ENCODE results near the gene SCARB1.

The SCARB1 gene

DNA sequence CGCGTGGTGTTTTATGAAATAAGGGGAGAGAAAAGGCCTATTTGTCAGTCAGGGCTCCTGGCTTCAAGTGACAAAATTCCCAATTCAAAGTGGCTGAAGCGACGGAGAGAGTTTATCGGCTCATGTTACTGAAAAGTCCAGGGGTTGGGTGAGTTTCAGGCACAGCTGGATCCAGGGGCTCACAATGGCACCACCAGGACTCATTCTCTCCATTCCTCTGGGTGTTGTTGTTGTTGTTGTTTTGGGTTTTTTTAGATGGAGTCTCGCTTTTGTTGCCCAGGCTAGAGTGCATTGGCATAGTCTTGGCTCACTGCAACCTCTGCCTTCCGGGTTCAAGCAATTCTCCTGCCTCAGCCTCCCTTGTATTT is 119.4 kb downstream of the SCARB1 start:
- Histone ChIP-seq H3K27ac (ENCODE audit: low read depth, low read length, poor library complexity, severe bottlenecking) (no peak overlapping the region), H3K9me3 (ENCODE audit: low read length) (no peaks in the 10 kb centered on the region), H3K36me3 (ENCODE audit: insufficient read depth, low read length) (no peaks in the 10 kb centered on the region), H3K9me2 (ENCODE audit: low read depth, low read length) (no peaks in the 10 kb centered on the region), H3K27me3 (ENCODE audit: insufficient read depth, low read length) (peaks cover 22% of the 10 kb centered on the region), H3K9ac (ENCODE audit: low read length) (no peak overlapping the region), H3K4me1 (ENCODE audit: insufficient read depth, low read length, severe bottlenecking) (no peaks in the 10 kb centered on the region), H3K4me3 (ENCODE audit: low read depth, low read length, poor library complexity, severe bottlenecking) (no peak overlapping the region), H4K20me1 (ENCODE audit: insufficient read depth, low read length) (no peaks in the 10 kb centered on the region), H3F3A (ENCODE audit: insufficient read depth, low read length) (no peaks in the 10 kb centered on the region), H3K79me2 (ENCODE audit: insufficient read depth, low read length) (no peaks in the 10 kb centered on the region), H3K4me2 (ENCODE audit: low read length) (no peak overlapping the region), H2AFZ (ENCODE audit: low read length) (no peak overlapping the region)
- TF ChIP-seq, protein P1, sequence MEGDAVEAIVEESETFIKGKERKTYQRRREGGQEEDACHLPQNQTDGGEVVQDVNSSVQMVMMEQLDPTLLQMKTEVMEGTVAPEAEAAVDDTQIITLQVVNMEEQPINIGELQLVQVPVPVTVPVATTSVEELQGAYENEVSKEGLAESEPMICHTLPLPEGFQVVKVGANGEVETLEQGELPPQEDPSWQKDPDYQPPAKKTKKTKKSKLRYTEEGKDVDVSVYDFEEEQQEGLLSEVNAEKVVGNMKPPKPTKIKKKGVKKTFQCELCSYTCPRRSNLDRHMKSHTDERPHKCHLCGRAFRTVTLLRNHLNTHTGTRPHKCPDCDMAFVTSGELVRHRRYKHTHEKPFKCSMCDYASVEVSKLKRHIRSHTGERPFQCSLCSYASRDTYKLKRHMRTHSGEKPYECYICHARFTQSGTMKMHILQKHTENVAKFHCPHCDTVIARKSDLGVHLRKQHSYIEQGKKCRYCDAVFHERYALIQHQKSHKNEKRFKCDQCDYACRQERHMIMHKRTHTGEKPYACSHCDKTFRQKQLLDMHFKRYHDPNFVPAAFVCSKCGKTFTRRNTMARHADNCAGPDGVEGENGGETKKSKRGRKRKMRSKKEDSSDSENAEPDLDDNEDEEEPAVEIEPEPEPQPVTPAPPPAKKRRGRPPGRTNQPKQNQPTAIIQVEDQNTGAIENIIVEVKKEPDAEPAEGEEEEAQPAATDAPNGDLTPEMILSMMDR (IDR thresholded peaks at IDR 0.05; ENCODE audit: low read length), result no peak
- TF ChIP-seq EZH2 (IDR thresholded peaks at IDR 0.05; ENCODE audit: borderline replicate concordance, low read length), result no peak

DNA sequence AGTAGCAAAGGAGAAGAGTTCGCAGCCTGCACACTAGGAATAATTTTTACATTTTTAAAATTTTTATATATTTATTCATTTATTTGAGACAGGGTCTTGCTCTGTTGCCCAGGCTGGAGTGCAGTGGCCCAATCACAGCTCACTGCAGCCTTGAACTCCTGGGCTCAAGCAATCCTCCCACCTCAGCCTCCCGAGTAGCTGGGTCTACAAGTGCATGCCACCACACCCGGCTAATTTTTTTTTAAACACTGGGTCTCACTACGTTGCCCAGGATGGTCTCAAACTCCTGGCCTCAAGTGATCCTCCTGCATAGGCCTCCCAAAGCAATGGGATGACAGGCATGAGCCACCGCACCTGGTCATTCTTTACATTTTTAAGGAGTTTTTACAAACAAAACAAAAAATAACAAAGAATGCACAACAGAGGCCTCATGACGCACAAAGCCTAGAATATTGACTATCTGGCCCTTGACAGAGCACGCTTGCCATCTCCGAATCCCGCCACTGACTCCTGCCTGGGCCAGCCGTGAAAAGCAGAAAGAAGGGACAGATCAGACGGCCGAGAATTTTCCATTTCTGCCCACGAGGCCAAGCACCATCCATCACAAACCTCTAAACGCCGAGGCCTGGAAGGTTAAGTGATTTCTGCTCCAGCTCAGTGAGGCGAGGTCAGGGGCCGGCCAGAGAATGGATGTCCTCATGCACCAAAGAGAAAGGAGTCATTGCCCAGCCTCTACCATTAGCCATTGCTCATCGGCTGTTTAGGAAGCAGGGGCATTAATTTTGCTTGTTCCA is 120.0 kb downstream of the SCARB1 start:
- Histone ChIP-seq H3F3A (ENCODE audit: insufficient read depth, low read length) (no peaks in the 10 kb centered on the region), H3K9ac (ENCODE audit: low read length) (no peak overlapping the region), H3K36me3 (ENCODE audit: insufficient read depth, low read length) (no peaks in the 10 kb centered on the region), H3K27ac (ENCODE audit: low read depth, low read length, poor library complexity, severe bottlenecking) (no peak overlapping the region), H3K27me3 (ENCODE audit: insufficient read depth, low read length) (peaks cover 22% of the 10 kb centered on the region), H3K4me2 (ENCODE audit: low read length) (no peak overlapping the region), H3K4me1 (ENCODE audit: insufficient read depth, low read length, severe bottlenecking) (no peaks in the 10 kb centered on the region), H3K9me2 (ENCODE audit: low read depth, low read length) (no peaks in the 10 kb centered on the region), H3K4me3 (ENCODE audit: low read depth, low read length, poor library complexity, severe bottlenecking) (no peak overlapping the region), H3K79me2 (ENCODE audit: insufficient read depth, low read length) (no peaks in the 10 kb centered on the region), H2AFZ (ENCODE audit: low read length) (no peak overlapping the region), H3K9me3 (ENCODE audit: low read length) (no peaks in the 10 kb centered on the region), H4K20me1 (ENCODE audit: insufficient read depth, low read length) (no peaks in the 10 kb centered on the region)
- no peak for TF ChIP-seq EZH2 (IDR thresholded peaks at IDR 0.05; ENCODE audit: borderline replicate concordance, low read length)
- TF ChIP-seq, protein P1 (IDR thresholded peaks at IDR 0.05; ENCODE audit: low read length), result no peak

DNA sequence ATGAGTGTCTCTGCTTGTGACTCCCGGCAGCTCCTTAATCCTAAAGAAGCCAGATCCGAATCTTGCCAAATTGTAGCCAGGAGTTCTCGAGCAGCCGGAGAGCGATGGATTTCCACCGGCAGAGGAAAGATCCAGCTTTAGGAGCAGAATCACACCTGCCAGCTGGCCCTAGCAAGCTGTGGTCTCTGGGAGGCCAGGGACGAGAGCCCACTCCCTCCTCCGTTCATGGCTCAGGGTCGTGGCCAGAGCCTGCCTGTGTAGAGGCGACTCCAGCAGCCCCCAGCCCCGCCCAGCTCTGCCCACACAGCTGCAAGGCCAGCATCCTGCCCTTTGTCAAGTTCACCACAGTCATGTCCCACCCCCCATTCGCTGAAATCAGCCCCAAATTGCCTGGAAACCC is 121.0 kb downstream of the SCARB1 start:
- Histone ChIP-seq H4K20me1 (ENCODE audit: insufficient read depth, low read length) (no peaks in the 10 kb centered on the region), H3K36me3 (ENCODE audit: insufficient read depth, low read length) (no peaks in the 10 kb centered on the region), H3K9me3 (ENCODE audit: low read length) (no peaks in the 10 kb centered on the region), H3K4me2 (ENCODE audit: low read length) (no peak overlapping the region), H3K9ac (ENCODE audit: low read length) (no peak overlapping the region), H3F3A (ENCODE audit: insufficient read depth, low read length) (no peaks in the 10 kb centered on the region), H3K27ac (ENCODE audit: low read depth, low read length, poor library complexity, severe bottlenecking) (no peak overlapping the region), H3K4me3 (ENCODE audit: low read depth, low read length, poor library complexity, severe bottlenecking) (no peak overlapping the region), H3K4me1 (ENCODE audit: insufficient read depth, low read length, severe bottlenecking) (no peaks in the 10 kb centered on the region), H3K9me2 (ENCODE audit: low read depth, low read length) (no peaks in the 10 kb centered on the region), H2AFZ (ENCODE audit: low read length) (no peak overlapping the region), H3K79me2 (ENCODE audit: insufficient read depth, low read length) (no peaks in the 10 kb centered on the region), H3K27me3 (ENCODE audit: insufficient read depth, low read length) (peaks cover 22% of the 10 kb centered on the region)
- TF ChIP-seq, protein P1 (IDR thresholded peaks at IDR 0.05; ENCODE audit: low read length), result no peak
- no peak for TF ChIP-seq EZH2 (IDR thresholded peaks at IDR 0.05; ENCODE audit: borderline replicate concordance, low read length)
